WTC11 (cell line): ENCODE results near the gene PIGN. TPM values are rescaled to one million over a fixed set of nuclear protein-coding genes. Genes with fewer than 3 reads are reported as not detected.

Experiments
- ATAC-seq: fragments of 200-7000 bp; cut with Tn5 transposase; 2 replicates; pipeline ENCODE4 v1.10.0; 2021; ENCODE audit warnings: mild to moderate bottlenecking, moderate library complexity
- CTCF ChIA-PET: fragments of 300-600 bp; sonication (Branson Sonifier 250); formaldehyde crosslinking; loops from one replicate; lab custom pipeline; 2021; ENCODE audit warnings: antibody characterized with exemption; lab: Charles Lee
- POLR2A ChIA-PET: fragments of 350-600 bp; sonication (Branson Sonifier 250); formaldehyde crosslinking; loops from one replicate; lab custom pipeline; 2021; ENCODE audit warnings: antibody characterized with exemption; lab: Charles Lee
- DNase-seq: peaks from one replicate; pipeline ENCODE4 v3.0.0; 2021; ENCODE audit warnings: low spot score
- H3K27ac Mint-ChIP-seq: 2 replicates; pipeline ENCODE4 v1.8.0; 2021; ENCODE audit warnings: mixed read lengths
- H3K27me3 Mint-ChIP-seq: 2 replicates; pipeline ENCODE4 v1.8.0; 2021; ENCODE audit warnings: low read depth, mild to moderate bottlenecking, moderate library complexity, mixed read lengths
- H3K36me3 Mint-ChIP-seq: 2 replicates; pipeline ENCODE4 v1.8.0; 2021; ENCODE audit warnings: mixed read lengths
- H3K4me1 Mint-ChIP-seq: 2 replicates; pipeline ENCODE4 v1.8.0; 2022; ENCODE audit warnings: mixed read lengths
- H3K4me3 Mint-ChIP-seq: 2 replicates; pipeline ENCODE4 v1.8.0; 2021; ENCODE audit warnings: mild to moderate bottlenecking, moderate library complexity, mixed read lengths
- H3K9me3 Mint-ChIP-seq: 2 replicates; pipeline ENCODE4 v1.8.0; 2021; ENCODE audit warnings: mixed read lengths
- AFF4 ChIP-seq: sonication (generic); formaldehyde crosslinking; IDR thresholded peaks from 2 replicates; pipeline ENCODE4 v1.8.1; 2023; ENCODE audit warnings: mild to moderate bottlenecking, missing genetic modification reagents, borderline replicate concordance
- ARID4B ChIP-seq: sonication (generic); formaldehyde crosslinking; IDR thresholded peaks from 2 replicates; pipeline ENCODE4 v1.8.0; 2023; ENCODE audit warnings: missing genetic modification reagents, mild to moderate bottlenecking, borderline replicate concordance
- ATF3 ChIP-seq: sonication (generic); formaldehyde crosslinking; conservative IDR thresholded peaks from 2 replicates; pipeline ENCODE4 v1.8.1; 2022; ENCODE audit warnings: mild to moderate bottlenecking, missing genetic modification reagents
- CDX4 ChIP-seq: fragments of 250-450 bp; sonication (Bioruptor Pico); IDR thresholded peaks from 2 replicates; pipeline ENCODE4 v1.9.0; 2021; ENCODE audit warnings: moderate library complexity, mild to moderate bottlenecking, inconsistent platforms, borderline replicate concordance
- CREM ChIP-seq: sonication (generic); formaldehyde crosslinking; IDR thresholded peaks from 2 replicates; pipeline ENCODE4 v1.8.1; 2022; ENCODE audit warnings: mild to moderate bottlenecking, missing genetic modification reagents, moderate library complexity
- E2F5 ChIP-seq: sonication (generic); formaldehyde crosslinking; IDR thresholded peaks from 2 replicates; pipeline ENCODE4 v1.8.1; 2022; ENCODE audit warnings: mild to moderate bottlenecking, moderate library complexity, missing genetic modification reagents
- FOXK1 ChIP-seq: sonication (generic); formaldehyde crosslinking; IDR thresholded peaks from 2 replicates; pipeline ENCODE4 v1.8.0; 2022; ENCODE audit warnings: mild to moderate bottlenecking, moderate library complexity, missing genetic modification reagents
- GABPB1 ChIP-seq: sonication (generic); formaldehyde crosslinking; IDR thresholded peaks from 2 replicates; pipeline ENCODE4 v1.8.1; 2023; ENCODE audit warnings: mild to moderate bottlenecking, missing genetic modification reagents
- IRF2 ChIP-seq: sonication (generic); formaldehyde crosslinking; IDR thresholded peaks from 2 replicates; pipeline ENCODE4 v1.8.0; 2022; ENCODE audit warnings: low read depth, missing genetic modification reagents, borderline replicate concordance
- MXD4 ChIP-seq: fragments of 250-450 bp; sonication (Bioruptor Pico); IDR thresholded peaks from 2 replicates; pipeline ENCODE4 v1.8.0; 2021; ENCODE audit warnings: mild to moderate bottlenecking, moderate library complexity, borderline replicate concordance
- MYBL2 ChIP-seq: sonication (generic); formaldehyde crosslinking; IDR thresholded peaks from 2 replicates; pipeline ENCODE4 v1.8.1; 2023; ENCODE audit warnings: mild to moderate bottlenecking, moderate library complexity, missing genetic modification reagents
- SP1 ChIP-seq: sonication (generic); formaldehyde crosslinking; conservative IDR thresholded peaks from 2 replicates; pipeline ENCODE4 v1.8.1; 2022; ENCODE audit warnings: missing genetic modification reagents
- TEAD1 ChIP-seq: sonication (generic); formaldehyde crosslinking; IDR thresholded peaks from 2 replicates; pipeline ENCODE4 v1.8.0; 2022; ENCODE audit warnings: mild to moderate bottlenecking, missing genetic modification reagents
- TP53 ChIP-seq: sonication (generic); formaldehyde crosslinking; IDR thresholded peaks from 2 replicates; pipeline ENCODE4 v1.8.1; 2023; ENCODE audit warnings: mild to moderate bottlenecking, missing genetic modification reagents
- ZNF281 ChIP-seq: sonication (generic); formaldehyde crosslinking; IDR thresholded peaks from 2 replicates; pipeline ENCODE4 v1.8.0; 2023; ENCODE audit warnings: mild to moderate bottlenecking, missing genetic modification reagents
- ZNF423 ChIP-seq: fragments of 250-450 bp; sonication (Bioruptor Pico); IDR thresholded peaks from 2 replicates; pipeline ENCODE4 v2.1.2; 2022; ENCODE audit warnings: mild to moderate bottlenecking, moderate library complexity
- ZNF425 ChIP-seq: fragments of 250-450 bp; sonication (Bioruptor Pico); conservative IDR thresholded peaks from 2 replicates; pipeline ENCODE4 v1.9.0; 2021; ENCODE audit warnings: mild to moderate bottlenecking
- ZNF671 ChIP-seq: fragments of 250-450 bp; sonication (Bioruptor Pico); IDR thresholded peaks from 2 replicates; pipeline ENCODE4 v1.8.0; 2021; ENCODE audit warnings: mild to moderate bottlenecking
- total RNA-seq: library from RNA; stranded (reverse); gene quantifications from 3 replicates; pipeline ENCODE4 v1.2.3, GENCODE V29; 2021

PIGN gene
- total RNA-seq, 1 experiment from 2014 or later: 23.4 TPM

- peaks cover 5% of the 10 kb centered on the region; the same call in 1 of the 2 replicates for H3K4me1 Mint-ChIP-seq
- ChIA-PET CTCF (interaction anchor here (1.2 to 2.0 kb wide), 2 partner anchors 10 to 229 kb away, joined by 3 to 5 read pairs; partner anchors contain the start of genes PIGN and RELCH), POLR2A (no interaction called here)
- peaks cover 8% of the 10 kb centered on the region; the same call in 1 of the 2 replicates for H3K36me3 Mint-ChIP-seq
- H3K9me3 Mint-ChIP-seq: peaks cover 5% of the 10 kb centered on the region
- H3K4me3 Mint-ChIP-seq: no peak overlapping the region
- H3K27me3 Mint-ChIP-seq: no peaks in the 10 kb centered on the region
- TF ChIP-seq CDX4 (CRISPR knock-in tag) (no peak), TEAD1 (CRISPR knock-in tag) (no peak), ZNF281 (CRISPR knock-in tag) (no peak), IRF2 (CRISPR knock-in tag) (no peak), TP53 (CRISPR knock-in tag) (no peak), FOXK1 (CRISPR knock-in tag) (no peak), ZNF423 (CRISPR knock-in tag) (no peak), MXD4 (CRISPR knock-in tag) (no peak), ATF3 (CRISPR knock-in tag) (no peak), SP1 (CRISPR knock-in tag) (no peak), CREM (CRISPR knock-in tag) (no peak), ZNF425 (CRISPR knock-in tag) (no peak), GABPB1 (CRISPR knock-in tag) (no peak), E2F5 (CRISPR knock-in tag) (no peak), ZNF671 (CRISPR knock-in tag) (no peak), AFF4 (CRISPR knock-in tag) (no peak), MYBL2 (CRISPR knock-in tag) (no peak), ARID4B (CRISPR knock-in tag) (no peak)
- no peak for DNase-seq
- H3K27ac Mint-ChIP-seq: no peak overlapping the region
- ATAC-seq: no peak
Observed at GRCh38 chr18:62196980-62197379, 10.1 kb upstream of the PIGN start.
